DMS114 treated with DMSO at 0.1 percent for 48 hours (cell line): Measurements from ENCODE around the gene XPO6.

Experiments
- DNase-seq: peaks from one replicate; lab custom pipeline; 2025; ENCODE audit not compliant: unreplicated experiment; lab: John Stamatoyannopoulos, UW

Gene XPO6

DNA sequence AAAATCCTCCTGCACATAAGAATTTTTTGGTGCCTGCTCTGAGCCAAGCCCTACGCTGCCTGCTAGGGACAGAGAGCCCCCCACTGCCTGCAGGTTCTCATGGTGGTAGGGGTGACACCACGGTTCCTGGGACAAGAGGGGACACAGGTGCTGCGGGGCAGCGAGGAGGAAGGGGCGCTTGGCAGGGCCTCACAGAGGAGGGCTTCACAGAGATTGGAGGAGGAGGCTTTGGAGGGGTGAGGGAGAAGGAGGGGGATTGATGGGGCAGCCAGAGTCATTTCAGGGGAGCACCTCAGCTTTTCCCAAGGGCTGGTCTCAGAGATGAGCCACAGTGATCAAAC is 118.4 kb downstream of the XPO6 start:
- DNase-seq: no peak

DNA sequence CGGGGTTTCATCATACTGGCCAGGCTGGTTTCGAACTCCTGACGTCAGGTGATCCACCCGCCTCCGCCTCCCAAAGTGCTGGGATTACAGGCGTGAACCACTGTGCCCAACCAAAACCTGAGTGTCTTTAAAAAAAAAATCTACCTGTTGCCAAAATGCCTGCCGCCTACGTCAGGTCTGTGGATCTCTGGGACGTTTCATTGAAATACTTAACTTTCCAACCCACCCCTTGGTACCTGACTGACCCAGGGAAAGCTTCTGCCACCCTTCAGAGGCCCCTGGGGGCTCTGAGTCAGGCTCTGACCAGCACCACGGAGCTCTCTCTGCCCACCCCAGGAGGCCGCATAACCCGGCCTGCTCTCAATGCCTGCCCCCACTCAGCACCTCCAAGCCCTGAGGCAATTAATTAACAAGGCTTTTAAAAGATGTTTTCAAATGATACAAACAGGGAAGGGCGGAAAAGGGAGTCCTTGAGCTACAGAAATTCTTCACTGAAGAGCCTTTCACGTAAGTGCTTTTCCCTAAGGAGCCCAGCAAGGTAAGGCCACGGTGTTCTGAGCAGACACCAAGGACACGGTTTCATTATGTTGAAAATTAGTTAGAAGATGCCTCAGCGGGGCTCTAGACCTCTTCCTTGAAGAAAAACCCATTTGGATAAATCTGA is 118.9 kb downstream of the XPO6 start:
- DNase-seq: no peak

DNA sequence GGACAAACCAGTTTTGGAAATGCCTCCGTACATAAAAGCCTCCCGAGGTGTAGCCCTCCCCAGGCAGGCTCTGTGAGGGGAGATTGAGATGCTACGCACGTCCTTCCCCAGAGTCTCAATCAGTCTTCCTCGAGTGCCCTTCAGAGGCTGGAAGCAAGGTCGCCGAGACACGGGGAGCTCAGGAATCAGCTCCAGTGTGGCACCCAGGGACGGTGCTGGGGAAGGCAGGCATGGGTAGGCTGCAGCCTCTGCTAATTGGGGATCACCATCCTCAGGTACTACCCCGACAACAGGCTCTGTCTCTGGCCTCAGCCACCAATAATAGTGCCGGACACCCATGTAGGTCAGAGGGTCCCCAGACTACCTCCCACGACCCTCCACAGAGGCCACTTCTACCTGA is 120.1 kb downstream of the XPO6 start:
- no peak for DNase-seq

DNA sequence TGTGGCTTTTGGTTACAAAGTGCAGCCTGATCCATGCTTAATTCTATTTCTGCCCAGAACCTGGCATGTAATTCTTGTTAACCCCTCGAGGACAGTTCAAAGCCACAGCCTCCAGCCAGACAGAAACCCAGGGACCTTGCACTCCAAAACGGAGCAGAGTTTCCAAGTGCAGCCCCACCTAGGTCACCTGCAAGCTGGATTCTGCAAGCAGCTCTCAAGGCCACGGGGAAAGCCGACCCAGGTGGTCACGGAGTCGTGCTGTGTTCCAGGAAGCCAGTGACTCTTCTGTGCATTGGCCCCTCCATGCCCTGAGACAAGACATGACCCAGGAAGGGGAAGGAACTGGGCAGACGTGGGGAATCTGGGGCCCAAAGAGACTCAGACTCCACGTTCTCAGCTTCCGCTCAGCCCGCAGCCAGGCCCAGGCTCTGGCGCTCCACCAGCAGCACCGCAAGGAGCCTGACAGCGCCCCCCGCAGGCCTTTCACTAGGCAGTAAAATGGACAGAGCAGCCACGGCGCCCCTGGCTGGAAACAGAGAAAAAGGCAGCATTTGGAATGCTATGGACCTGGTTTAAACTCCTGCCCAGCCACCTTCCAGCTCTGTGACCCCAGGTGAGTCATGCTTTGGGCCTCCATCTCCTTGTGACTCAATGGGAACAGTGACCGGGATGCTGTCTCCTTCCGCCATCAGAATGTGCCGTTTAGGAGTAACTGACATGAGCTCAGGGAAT is 121.0 kb downstream of the XPO6 start:
- no peak for DNase-seq

DNA sequence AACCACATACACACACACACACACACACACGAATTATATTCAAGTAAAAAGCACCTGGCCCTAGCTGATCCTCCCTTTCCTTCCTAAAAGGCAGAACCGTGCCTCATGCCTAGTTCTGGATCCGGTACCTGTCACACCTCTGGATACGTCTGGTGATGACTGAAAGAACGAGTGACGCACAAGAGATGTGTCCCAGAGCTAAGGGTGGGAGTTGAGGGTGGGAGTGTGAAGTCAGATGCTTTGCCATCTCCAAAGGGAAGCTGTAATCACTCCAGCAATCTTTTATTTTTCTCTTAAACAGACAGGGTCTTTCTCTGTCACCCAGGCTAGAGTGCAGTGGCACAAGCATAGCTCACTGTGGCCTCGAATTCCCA is 121.8 kb downstream of the XPO6 start:
- DNase-seq: no peak

DNA sequence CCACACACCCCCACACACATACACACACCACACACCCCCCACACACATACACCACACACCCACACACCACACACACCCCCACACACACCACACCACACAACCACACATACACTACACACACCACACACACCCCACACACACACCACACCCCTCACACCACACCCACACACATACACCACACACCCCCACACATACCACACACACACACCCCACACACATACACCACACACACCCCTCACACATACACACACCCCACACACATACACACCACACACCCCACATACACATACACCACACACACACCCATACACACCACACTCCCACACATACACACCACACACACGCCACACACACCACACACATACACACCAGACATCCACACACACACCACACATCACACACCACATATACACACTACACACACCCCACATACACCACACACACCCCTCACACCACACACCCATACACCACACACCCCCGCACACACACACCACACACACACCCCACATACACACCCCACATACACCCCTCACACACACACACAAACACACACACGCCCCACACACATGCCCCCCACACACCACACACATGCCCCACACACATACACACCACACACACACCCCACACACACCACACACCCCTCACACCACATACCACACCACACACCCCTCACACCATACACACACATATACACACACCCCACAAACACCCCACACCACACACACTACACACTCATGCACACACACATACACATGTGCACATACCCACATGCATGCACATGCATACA is 122.4 kb downstream of the XPO6 start:
- DNase-seq: no peak

DNA sequence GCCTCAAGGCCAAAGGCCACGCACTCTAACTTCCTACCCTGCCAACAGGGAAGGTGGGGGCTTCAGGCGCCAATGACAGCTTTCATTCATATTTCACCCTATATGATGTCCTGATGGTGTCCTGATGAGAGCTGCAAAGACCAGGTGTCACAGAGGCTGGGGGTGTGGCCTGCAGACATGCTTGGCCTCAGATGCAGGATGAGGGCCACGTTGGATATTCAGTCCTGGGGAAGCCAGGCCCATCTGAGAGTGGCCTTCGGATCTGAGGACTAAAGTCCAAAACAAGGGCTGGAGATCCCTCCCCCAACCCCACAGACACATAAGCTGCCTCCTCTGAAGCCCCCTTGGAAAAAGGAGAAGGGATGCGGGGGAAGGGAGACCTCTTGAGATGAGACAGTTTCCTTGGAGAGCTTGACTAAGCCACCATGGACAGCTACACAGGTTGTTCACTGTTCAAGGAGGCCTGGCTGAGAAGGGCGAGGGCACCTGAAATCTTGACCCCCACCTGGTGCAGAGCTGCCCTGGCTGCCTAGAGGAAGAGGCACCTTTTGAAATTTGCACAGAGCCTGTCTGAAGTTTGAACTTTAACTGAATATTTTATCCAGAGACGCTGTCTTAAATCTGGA is 124.0 kb downstream of the XPO6 start:
- DNase-seq: no peak

DNA sequence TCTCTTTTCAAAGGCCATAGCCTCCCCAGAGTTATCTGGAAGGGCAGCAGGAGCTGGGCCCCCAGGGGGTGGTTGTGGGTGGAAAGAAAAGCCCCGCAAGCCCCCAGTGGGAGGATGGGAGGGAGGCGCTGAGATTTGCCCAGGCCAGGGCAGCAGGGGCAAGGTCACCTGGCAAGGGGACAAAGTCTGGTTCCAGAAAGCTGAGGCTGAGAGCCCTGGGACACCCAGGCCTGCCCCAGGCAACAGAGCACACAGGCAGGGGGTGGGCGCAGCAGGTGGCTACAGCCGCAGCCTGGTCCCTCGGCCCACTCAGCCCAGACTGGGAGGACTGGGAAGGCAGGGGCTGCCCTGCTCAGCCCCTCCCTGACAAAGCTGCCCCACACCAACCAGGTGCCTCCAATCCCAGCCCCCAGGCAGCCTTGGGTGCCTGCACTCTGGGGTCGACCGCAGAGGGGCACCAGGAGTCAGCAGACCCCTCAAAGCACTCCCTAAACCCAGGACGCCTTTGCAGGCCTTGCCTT is 124.6 kb downstream of the XPO6 start:
- no peak for DNase-seq

DNA sequence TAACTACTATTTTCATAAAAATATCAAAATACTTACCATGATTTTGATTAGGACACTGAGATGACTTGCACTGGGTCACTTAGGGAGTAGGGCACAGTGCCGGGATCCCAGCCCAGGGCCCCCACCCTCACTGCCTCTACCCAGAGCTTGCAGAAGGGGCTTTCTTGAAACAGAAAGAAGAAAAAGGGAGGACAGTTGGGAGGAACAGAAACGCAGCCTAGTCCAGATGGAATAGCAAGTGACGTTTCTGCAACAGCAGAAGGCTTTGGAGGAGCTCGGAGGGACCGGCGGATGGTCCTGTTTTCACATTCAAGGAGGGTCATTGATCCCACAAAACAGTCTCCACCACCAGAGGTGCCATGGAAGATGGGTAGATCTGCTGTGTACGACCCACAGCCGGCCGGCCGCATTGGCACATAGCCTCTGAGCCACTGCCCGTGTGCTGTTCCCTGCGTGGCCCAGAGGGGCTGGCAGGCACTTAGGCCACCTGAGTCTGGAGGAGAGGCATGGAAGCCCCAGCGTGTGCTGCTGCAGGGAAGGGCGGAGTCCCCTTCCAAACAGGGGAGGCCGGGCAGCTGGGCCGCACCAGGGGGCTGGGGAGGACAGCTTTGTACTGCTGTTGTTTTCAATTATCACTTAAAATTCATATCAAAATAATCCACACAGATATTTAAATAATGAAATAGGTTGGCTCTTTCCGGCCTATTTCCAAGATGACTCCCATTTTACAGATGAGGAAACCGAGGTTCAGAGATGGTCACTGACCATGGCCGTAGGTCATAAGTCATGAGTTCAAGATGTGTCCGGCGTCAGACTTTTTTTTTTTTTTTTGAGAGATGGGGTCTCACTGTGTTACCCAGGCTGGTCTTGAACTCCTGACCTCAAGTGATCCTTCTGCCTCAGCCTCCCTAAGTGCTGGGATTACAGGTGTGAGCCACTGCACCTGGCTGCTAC is 125.3 kb downstream of the XPO6 start:
- no peak for DNase-seq

DNA sequence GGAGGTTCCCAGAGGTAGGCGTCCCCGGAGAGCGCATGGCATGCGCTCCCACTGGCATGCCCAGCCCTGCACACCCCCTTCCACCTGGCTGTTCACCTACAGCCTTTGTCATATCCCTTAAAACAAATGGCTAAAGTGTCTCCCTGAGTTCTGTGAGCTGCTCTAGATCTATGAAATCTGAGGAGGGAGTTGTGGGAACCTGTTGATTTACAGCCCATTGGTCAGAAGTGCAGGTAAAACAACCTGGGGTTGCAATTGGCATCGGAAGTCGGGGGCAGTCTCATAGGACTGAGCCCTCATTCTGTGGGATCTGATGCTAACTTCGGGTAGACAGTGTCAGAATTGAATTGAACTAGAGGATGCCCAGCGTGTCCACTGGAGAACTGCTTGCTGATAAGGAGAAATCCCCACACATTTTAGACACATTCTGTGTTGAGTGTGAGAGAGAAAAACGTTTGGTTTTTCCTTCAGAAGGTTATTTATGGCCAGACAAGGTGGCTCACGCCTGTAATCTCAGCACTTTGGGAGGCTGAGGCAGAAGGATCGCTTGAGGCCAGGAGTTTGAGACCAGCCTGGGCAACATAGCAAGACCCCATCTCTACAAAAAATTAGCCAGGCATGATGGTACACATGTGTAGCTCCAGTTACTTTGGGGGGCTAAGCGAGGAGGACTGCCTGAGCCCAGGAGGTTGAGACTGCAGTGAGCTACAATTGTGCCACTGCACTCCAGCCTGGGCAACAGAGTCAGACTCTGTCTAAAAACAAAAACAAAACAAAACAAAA is 126.2 kb downstream of the XPO6 start:
- no peak for DNase-seq

DNA sequence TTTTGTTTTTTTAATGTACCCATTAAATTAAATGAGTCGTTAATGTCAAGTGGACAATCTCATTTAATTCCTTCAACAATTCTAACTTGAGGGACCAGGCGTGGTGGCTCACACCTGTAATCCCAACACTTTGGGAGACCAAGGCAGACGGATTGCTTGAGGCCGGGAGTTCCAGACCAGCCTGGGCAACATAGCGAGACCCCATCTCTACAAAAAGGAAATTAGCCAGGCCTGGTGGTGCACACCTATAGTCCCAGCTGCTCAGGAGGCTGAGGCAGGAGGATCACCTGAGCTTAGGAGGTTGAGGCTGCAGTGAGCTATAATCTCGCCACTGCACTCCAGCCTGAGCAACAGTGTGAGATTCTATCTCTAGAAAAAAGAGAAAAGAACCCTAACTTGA is 127.6 kb downstream of the XPO6 start:
- DNase-seq: no peak

DNA sequence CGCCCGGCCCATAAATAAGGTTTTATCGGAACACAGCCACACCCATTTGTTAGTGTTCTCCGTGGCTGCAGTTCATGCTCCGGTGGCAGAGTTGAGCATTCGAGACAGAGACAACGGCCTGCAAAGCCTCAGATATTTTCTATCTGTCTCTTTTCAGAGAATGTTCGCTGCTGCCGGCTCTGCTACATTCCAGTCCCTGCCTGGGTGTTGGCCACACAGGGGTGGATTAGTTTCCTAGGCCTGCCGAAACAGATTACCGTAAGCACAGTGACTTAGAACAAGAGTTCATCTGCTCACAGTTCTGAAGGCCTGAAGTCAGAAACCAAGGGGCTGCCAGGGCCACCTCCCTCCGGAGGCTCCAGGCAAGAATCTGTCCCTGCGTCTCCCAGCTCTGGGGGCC is 129.1 kb downstream of the XPO6 start:
- no peak for DNase-seq

DNA sequence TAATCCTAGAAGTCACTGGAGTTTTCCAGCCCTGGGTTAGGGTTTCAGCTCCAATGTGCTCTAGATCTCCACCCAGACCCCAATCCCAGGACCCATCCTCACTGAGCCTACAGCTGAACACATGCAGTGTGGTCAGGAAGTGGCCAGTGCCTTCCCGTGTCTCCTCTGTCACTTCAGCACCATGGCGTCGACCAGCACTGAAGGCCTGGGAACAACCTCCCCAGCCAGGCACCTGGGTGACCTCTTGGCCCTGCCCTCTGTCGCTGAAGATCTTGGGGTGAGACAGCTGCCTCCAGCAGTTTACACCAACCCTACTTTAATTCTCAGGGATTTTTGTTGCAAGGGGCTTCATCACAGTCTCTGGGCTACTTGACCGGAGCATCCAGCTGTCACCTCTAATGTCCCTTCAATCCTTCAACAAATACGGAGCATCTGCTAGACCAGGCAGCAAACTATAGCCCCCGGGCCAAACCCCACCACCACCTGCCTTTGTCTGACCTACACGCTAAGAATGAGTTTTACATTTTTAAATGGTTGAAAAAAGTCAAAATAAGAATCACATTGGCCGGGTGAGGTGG is 130.3 kb downstream of the XPO6 start:
- DNase-seq: no peak

DNA sequence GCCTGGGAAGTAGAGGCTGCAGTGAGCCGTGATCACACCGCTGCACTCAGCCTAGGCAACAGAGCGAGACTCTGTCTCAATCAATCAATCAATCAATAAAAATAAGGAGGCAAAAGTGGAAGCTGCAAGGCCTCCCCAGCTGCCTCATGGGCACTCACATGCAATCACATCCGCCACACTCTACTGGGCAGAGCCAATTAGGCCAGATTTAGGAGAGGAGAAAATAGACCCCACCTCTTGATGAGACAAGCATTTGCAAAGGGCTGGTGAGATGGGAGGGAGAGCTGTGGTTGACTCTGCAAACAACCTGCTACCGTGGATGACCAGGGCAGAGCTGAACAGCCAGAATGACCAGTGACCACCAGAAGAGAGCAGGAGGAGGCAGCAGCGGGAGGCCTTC is 133.5 kb downstream of the XPO6 start:
- DNase-seq: no peak

DNA sequence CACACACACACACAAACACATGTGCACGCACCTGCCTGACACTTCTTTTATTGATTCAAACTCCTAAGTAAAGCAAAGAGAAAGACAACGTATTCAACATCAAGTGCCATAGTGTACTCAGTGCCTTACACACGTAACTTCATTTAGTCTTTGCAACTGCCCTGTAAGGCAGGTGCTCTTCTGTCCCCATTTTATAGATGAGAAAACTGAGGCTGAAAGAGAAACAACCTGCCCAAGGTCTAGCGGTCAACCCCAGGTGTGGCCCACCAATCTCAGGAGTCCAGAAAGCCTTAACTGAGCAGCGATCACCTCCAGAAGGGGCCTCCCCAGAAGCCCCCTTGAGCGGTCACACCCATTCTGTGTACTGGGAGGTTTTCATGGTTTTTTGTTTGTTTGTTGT is 137.9 kb downstream of the XPO6 start:
- DNase-seq: no peak

DNA sequence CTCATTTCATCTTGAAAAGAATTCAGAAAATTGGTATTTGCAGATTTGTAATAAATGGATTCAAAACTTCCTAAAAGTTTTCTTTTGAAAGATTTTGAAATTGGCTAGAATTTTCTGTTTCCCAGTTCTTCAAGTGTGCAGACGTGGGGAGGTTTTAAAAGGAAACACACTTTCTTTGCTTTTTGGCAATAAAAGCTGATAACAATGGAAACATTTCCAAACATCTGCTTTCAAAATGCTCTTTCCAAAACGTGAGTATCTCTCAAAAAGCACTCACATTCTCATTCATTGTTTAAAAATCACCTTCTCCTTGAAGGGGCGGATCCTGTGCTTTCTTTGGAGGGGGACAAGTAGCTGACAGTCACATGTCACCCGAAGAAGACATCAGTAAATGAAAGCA is 139.7 kb downstream of the XPO6 start:
- no peak for DNase-seq

DNA sequence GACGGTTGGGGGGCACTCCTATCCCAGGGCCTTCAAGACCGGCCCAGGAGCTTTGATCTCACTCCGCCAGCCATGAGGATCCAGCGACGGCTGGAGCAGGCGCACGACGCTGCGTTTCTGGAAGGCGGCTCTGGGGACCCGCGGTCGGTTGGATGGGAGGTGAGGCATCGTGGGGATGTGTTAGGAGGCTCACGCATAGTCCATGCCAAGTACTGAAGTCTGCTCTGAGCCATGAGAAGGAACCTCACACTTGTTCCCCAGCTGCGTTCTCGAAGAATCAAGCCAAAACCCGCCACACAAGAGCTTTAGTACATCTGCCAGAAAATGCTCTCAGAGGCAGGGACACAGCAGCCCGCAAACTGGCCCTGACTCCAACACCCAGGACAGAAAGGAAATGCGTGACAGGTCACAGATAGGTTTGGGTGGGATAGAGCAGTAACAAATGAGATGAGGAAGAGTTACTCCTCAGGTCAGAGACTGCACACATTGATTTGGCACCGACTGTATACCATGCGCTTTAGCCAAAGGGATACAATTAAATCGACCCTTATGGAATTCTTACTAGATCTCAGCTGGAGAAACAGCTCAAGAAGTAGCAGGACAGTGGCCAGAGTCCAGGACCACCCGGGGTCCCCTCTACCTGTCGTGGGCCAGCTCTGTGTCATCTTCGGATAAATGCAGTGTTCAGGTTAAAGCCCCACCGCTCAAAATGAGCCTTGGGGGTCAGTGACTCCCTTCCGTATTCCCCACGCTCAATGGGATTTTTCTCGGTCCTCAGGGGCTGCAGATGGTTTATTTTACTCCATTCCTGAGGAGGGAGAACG is 141.6 kb downstream of the XPO6 start:
- DNase-seq: no peak

DNA sequence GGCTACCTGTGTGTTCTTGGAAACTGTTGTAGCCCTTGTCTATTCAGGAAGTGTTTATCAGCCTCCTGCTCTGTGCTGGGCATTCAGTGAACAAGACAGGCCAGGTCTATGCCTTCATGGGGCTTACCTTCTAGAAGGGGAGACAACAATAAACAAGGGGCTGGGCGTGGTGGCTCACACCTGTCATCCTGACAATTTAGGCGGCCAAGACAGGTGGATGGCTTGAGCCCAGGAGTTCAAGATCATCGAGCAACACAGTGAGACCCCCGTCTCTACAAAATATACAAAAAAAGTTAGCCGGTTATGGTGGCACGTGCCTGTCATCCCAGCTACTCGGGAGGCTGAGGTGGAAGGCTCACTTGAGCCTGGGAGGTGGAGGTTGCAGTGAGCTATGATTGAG is 142.8 kb downstream of the XPO6 start:
- DNase-seq: no peak
